H1 (cell line): ENCODE data around the gene SLC47A2. TPM values are rescaled to one million over a fixed set of nuclear protein-coding genes. Genes with fewer than 3 reads are reported as not detected.

ENCODE experiments used
- CTCF ChIA-PET: fragments of 300-600 bp; sonication (Branson Sonifier 250); formaldehyde crosslinking; loops from one replicate; lab custom pipeline; 2021; ENCODE audit not compliant: partially characterized antibody; lab: Charles Lee
- POLR2A ChIA-PET: fragments of 300-600 bp; sonication (Branson Sonifier 250); formaldehyde crosslinking; loops from one replicate; lab custom pipeline; 2021; ENCODE audit warnings: inconsistent platforms; ENCODE audit not compliant: partially characterized antibody; lab: Charles Lee
- DNase-seq, 2 experiments: peaks; one replicate each; pipeline versions ENCODE4 v3.0.0 to v3.0.0-alpha.2; 2010 to 2022; ENCODE audit warnings: low spot score in 2 of 2, low read depth in 1 of 2, mixed read lengths in 1 of 2
- FAIRE-seq: peaks from 2 replicates; lab custom pipeline; 2011; peaks lifted over from hg19 to GRCh38; lab: Jason Lieb, UNC
- H2AFZ ChIP-seq: 2 replicates; pipeline ENCODE4 v1.8.1; 2012; ENCODE audit warnings: low read length, inconsistent platforms
- H2AK5ac ChIP-seq: 2 replicates; pipeline ENCODE4 v1.6.1; 2013; ENCODE audit warnings: low read depth, low read length
- H2BK120ac ChIP-seq: replicated peaks from 2 replicates; pipeline ENCODE3; 2013; ENCODE audit warnings: low read depth, low read length, inconsistent platforms
- H2BK12ac ChIP-seq: 2 replicates; pipeline ENCODE4 v1.6.1; 2013; ENCODE audit warnings: low read depth, low read length
- H2BK15ac ChIP-seq: 2 replicates; pipeline ENCODE4 v1.6.1; 2013; ENCODE audit warnings: low read length
- H2BK20ac ChIP-seq: 2 replicates; pipeline ENCODE4 v1.6.1; 2013; ENCODE audit warnings: low read length
- H2BK5ac ChIP-seq: 2 replicates; pipeline ENCODE4 v1.6.1; 2013; ENCODE audit warnings: low read depth, low read length
- H3K14ac ChIP-seq: 2 replicates; pipeline ENCODE4 v1.6.1; 2013; ENCODE audit warnings: inconsistent platforms; ENCODE audit not compliant: insufficient read length
- H3K18ac ChIP-seq: 2 replicates; pipeline ENCODE4 v1.6.1; 2013; ENCODE audit warnings: low read length; ENCODE audit errors: extremely low read depth
- H3K23ac ChIP-seq: 2 replicates; pipeline ENCODE4 v1.6.1; 2013; ENCODE audit warnings: inconsistent platforms; ENCODE audit not compliant: insufficient read length
- H3K23me2 ChIP-seq: 2 replicates; pipeline ENCODE4 v1.6.1; 2013; ENCODE audit warnings: low read depth, low read length
- H3K27ac ChIP-seq: 2 replicates; pipeline ENCODE4 v1.6.1; 2011; ENCODE audit warnings: low read depth, low read length, inconsistent platforms
- H3K27me3 ChIP-seq, 4 experiments: replicated peaks in 1 of 4; 1 replicate in 1 of 4; 2 replicates in 3 of 4; pipeline versions ENCODE4 v1.6.1 to v1.8.1; 2011 to 2013; ENCODE audit warnings: low read length in 3 of 4, mild to moderate bottlenecking in 3 of 4, inconsistent platforms in 2 of 4, mixed read lengths in 2 of 4, moderate library complexity in 1 of 4; ENCODE audit not compliant: control insufficient read depth in 3 of 4, insufficient read depth in 3 of 4; ENCODE audit errors: extremely low read depth in 1 of 4
- H3K36me3 ChIP-seq, 4 experiments: 2 replicates each; pipeline versions ENCODE4 v1.6.1 to v1.8.1; 2011 to 2013; ENCODE audit warnings: mild to moderate bottlenecking in 4 of 4, low read length in 3 of 4, moderate library complexity in 2 of 4, control low read depth in 1 of 4, inconsistent platforms in 1 of 4; ENCODE audit not compliant: insufficient read depth in 4 of 4, control insufficient read depth in 2 of 4
- H3K4ac ChIP-seq: replicated peaks from 2 replicates; pipeline ENCODE3; 2013; ENCODE audit warnings: low read length, low read depth, mixed read lengths, inconsistent platforms; ENCODE audit not compliant: insufficient read length
- H3K4me1 ChIP-seq, 4 experiments: replicated peaks in 1 of 4; 1 replicate in 1 of 4; 2 replicates in 3 of 4; pipeline versions ENCODE4 v1.6.1 to v1.8.1; 2011 to 2013; ENCODE audit warnings: low read length in 3 of 4, inconsistent platforms in 2 of 4, mixed read lengths in 1 of 4; ENCODE audit not compliant: insufficient read depth in 4 of 4, control insufficient read depth in 3 of 4
- H3K4me2 ChIP-seq, 2 experiments: 2 replicates each; pipeline versions ENCODE4 v1.6.1 to v1.8.1; 2011 to 2013; ENCODE audit warnings: low read depth in 2 of 2, low read length in 2 of 2, control low read depth in 1 of 2, inconsistent platforms in 1 of 2, mild to moderate bottlenecking in 1 of 2; ENCODE audit not compliant: insufficient read depth in 1 of 2
- H3K4me3 ChIP-seq, 4 experiments: fragments of 200-600, 300-600 bp in 1 of 4; sonication (generic), shearing (Covaris generic), sonication (Bioruptor Twin) in 1 of 4; 2 replicates each; pipeline versions ENCODE4 v1.5.1 to v1.8.1; 2011 to 2016; ENCODE audit warnings: low read length in 4 of 4, low read depth in 3 of 4, control low read depth in 2 of 4, inconsistent platforms in 2 of 4, mild to moderate bottlenecking in 2 of 4, mixed read lengths in 1 of 4, moderate library complexity in 1 of 4; ENCODE audit not compliant: insufficient read depth in 2 of 4; ENCODE audit errors: extremely low read depth in 1 of 4
- H3K56ac ChIP-seq: replicated peaks from 2 replicates; pipeline ENCODE3; 2013; ENCODE audit warnings: low read depth, mild to moderate bottlenecking, mixed read lengths, low read length, inconsistent platforms; ENCODE audit not compliant: insufficient read length
- H3K79me1 ChIP-seq: 2 replicates; pipeline ENCODE4 v1.6.1; 2013; ENCODE audit warnings: low read depth, low read length, control low read depth
- H3K79me2 ChIP-seq, 2 experiments: 2 replicates each; pipeline versions ENCODE4 v1.6.1 to v1.8.1; 2012 to 2013; ENCODE audit warnings: low read length in 2 of 2, mild to moderate bottlenecking in 2 of 2, inconsistent platforms in 1 of 2; ENCODE audit not compliant: insufficient read depth in 2 of 2, control insufficient read depth in 1 of 2
- H3K9ac ChIP-seq, 4 experiments: replicated peaks in 1 of 4; 1 replicate in 1 of 4; 2 replicates in 3 of 4; pipeline versions ENCODE4 v1.6.1 to v1.8.1; 2011 to 2013; ENCODE audit warnings: low read depth in 3 of 4, low read length in 3 of 4, control low read depth in 2 of 4, mild to moderate bottlenecking in 2 of 4, moderate library complexity in 2 of 4, inconsistent platforms in 1 of 4; ENCODE audit errors: extremely low read depth in 1 of 4
- H3K9me3 ChIP-seq, 2 experiments: 2 replicates each; pipeline versions ENCODE4 v1.6.1 to v1.8.1; 2012 to 2013; ENCODE audit warnings: mild to moderate bottlenecking in 2 of 2, moderate library complexity in 2 of 2, control low read depth in 1 of 2, inconsistent platforms in 1 of 2, low read depth in 1 of 2, low read length in 1 of 2, mixed read lengths in 1 of 2; ENCODE audit not compliant: insufficient read depth in 2 of 2
- H4K20me1 ChIP-seq, 2 experiments: replicated peaks in 1 of 2; 2 replicates each; pipeline versions ENCODE3 to v1.8.1; 2011 to 2013; ENCODE audit warnings: inconsistent platforms in 2 of 2, low read length in 2 of 2, mild to moderate bottlenecking in 1 of 2; ENCODE audit not compliant: insufficient read depth in 2 of 2, control insufficient read depth in 1 of 2
- H4K5ac ChIP-seq: 2 replicates; pipeline ENCODE4 v1.6.1; 2013; ENCODE audit warnings: low read length, low read depth, mixed read lengths, inconsistent platforms; ENCODE audit not compliant: insufficient read length
- H4K8ac ChIP-seq: 2 replicates; pipeline ENCODE4 v1.8.0; 2013; ENCODE audit warnings: mild to moderate bottlenecking, moderate library complexity, low read length, inconsistent platforms; ENCODE audit not compliant: insufficient read depth; ENCODE audit errors: extremely low read depth
- H4K91ac ChIP-seq: replicated peaks from 2 replicates; pipeline ENCODE3; 2013; ENCODE audit warnings: low read length, mixed read lengths, inconsistent platforms; ENCODE audit not compliant: insufficient read length
- ASH2L ChIP-seq: fragments of 200-600, 300-600 bp; sonication (generic); IDR thresholded peaks from one replicate; pipeline ENCODE4 v1.7.1; 2017; ENCODE audit warnings: low read length
- CEBPB ChIP-seq: IDR thresholded peaks from 2 replicates; pipeline ENCODE4 v1.6.1; 2012; ENCODE audit warnings: low read depth, low read length
- CHD1 ChIP-seq: IDR thresholded peaks from 2 replicates; pipeline ENCODE4 v1.6.1; 2012; ENCODE audit warnings: low read depth, low read length, improper control_type of control experiment
- CREB1 ChIP-seq: IDR thresholded peaks from 2 replicates; pipeline ENCODE4 v1.6.1; 2012; ENCODE audit warnings: inconsistent platforms
- EGR1 ChIP-seq: IDR thresholded peaks from 2 replicates; pipeline ENCODE4 v1.6.1; 2011; ENCODE audit warnings: low read depth, low read length, borderline replicate concordance
- EP300 ChIP-seq, 2 experiments: IDR thresholded peaks; 1 replicate in 1 of 2; 2 replicates in 1 of 2; pipeline ENCODE4 v1.6.1; 2011 to 2012; ENCODE audit warnings: low read depth in 2 of 2, low read length in 2 of 2, mild to moderate bottlenecking in 2 of 2, borderline replicate concordance in 1 of 2, inconsistent platforms in 1 of 2, moderate library complexity in 1 of 2
- KDM5A ChIP-seq: fragments of 200-600 bp; IDR thresholded peaks from 2 replicates; pipeline ENCODE4 v1.7.1; 2012; ENCODE audit warnings: mild to moderate bottlenecking, low read length, inconsistent platforms, mixed read lengths
- POU5F1 ChIP-seq: IDR thresholded peaks from 2 replicates; pipeline ENCODE4 v1.6.1; 2011; ENCODE audit warnings: low read depth, mild to moderate bottlenecking, low read length, moderate library complexity
- RAD21 ChIP-seq, 2 experiments: IDR thresholded peaks in 1 of 2; conservative IDR thresholded peaks in 1 of 2; 2 replicates each; pipeline ENCODE4 v1.6.1; 2011; ENCODE audit warnings: low read depth in 2 of 2, low read length in 2 of 2, improper control_type of control experiment in 1 of 2, inconsistent platforms in 1 of 2, mild to moderate bottlenecking in 1 of 2, moderate library complexity in 1 of 2
- SP1 ChIP-seq: IDR thresholded peaks from 2 replicates; pipeline ENCODE4 v1.6.1; 2011; ENCODE audit warnings: low read depth, low read length
- TEAD4 ChIP-seq: IDR thresholded peaks from 2 replicates; pipeline ENCODE4 v1.6.1; 2012; ENCODE audit warnings: low read depth, low read length, inconsistent platforms, mixed read lengths
- WGBS, 2 experiments: shearing (Covaris generic) in 1 of 2; methylation state at CpG; one replicate each; pipeline versions ENCODE4 v1.1.6 to v1.1.7; 2013 to 2015; ENCODE audit warnings: low lambda C conversion rate in 2 of 2, mixed read lengths in 2 of 2, inconsistent platforms in 1 of 2, low coverage in 1 of 2, missing lambda C conversion rate in 1 of 2; ENCODE audit not compliant: insufficient replicate concordance in 2 of 2, insufficient coverage in 1 of 2, insufficient read length in 1 of 2; ENCODE audit errors: extremely low coverage in 1 of 2, missing lambda C conversion rate in 1 of 2; 5-methylcytosine and 5-hydroxymethylcytosine counted together
- polyA plus RNA-seq, 7 experiments: library from polyadenylated mRNA; depleted of rRNA in 3 of 7; stranded (reverse) in 5 of 7; unstranded in 2 of 7; fragments of >200 nt in 5 of 7; fragments of 200-250 nt in 2 of 7; gene quantifications; 1 replicate in 5 of 7; 2 replicates in 1 of 7; 4 replicates in 1 of 7; pipeline versions ENCODE4 v1.2.1 to v1.2.3, GENCODE V29; 2011 to 2013; ENCODE audit warnings: missing spikeins in 2 of 7, mixed read lengths in 2 of 7
- total RNA-seq: library from RNA; stranded (reverse); fragmentation: NEBNext Ultra II Directional; extraction: Animal tissue kit (Norgen Biotek cat#: 25700); gene quantifications from 2 replicates; pipeline ENCODE4 v1.2.1, GENCODE V29; 2021
- TF ChIP-seq, protein P1 (sequence below): IDR thresholded peaks from 2 replicates; pipeline ENCODE4 v1.6.1; 2012; ENCODE audit warnings: low read length, inconsistent platforms

The SLC47A2 gene
- total and polyA plus RNA-seq, 2 of the 8 experiments (the other 6 are each of a cell fraction or from before 2014, with no cell fraction given): not detected

GRCh38 chr17:19755821-19756510 lies 39.6 kb upstream of the SLC47A2 start:
- no peak overlapping the region for H3K14ac ChIP-seq
- no peak overlapping the region for H2AK5ac ChIP-seq
- ChIA-PET CTCF (interaction anchor here (0.7 to 2.2 kb wide), 9 partner anchors 11 to 393 kb away, joined by 3 to 12 read pairs (median 4); partner anchors contain the start of gene B9D1), POLR2A (no interaction called here)
- H3K18ac ChIP-seq: no peak overlapping the region
- no peaks in the 10 kb centered on the region for H4K20me1 ChIP-seq
- DNase-seq (no peak), FAIRE-seq (no peak)
- H2BK15ac ChIP-seq: no peak overlapping the region
- H4K91ac ChIP-seq: no peak overlapping the region
- H3K4me2 ChIP-seq: no peak overlapping the region
- no peaks in the 10 kb centered on the region for H3K79me1 ChIP-seq
- no peak overlapping the region for H2BK120ac ChIP-seq
- H2BK5ac ChIP-seq: 0 out of 2 replicates have a peak overlapping the region, but pooled peaks have one; percentile 16
- H3K56ac ChIP-seq: no peak overlapping the region
- 91% methylated on average over 11 of the region's 11 CpGs; no CpG with 5 or more reads in 1 of the 2 experiments for WGBS, 2 experiments
- H3K9me3 ChIP-seq: no peaks in the 10 kb centered on the region; a peak in 1 of 4 replicates
- H3K23ac ChIP-seq: no peak overlapping the region
- no peak overlapping the region for H3K27ac ChIP-seq
- no peak overlapping the region for H3K4ac ChIP-seq
- H3K9ac ChIP-seq: no peak overlapping the region
- H3K4me3 ChIP-seq: no peak overlapping the region
- H4K8ac ChIP-seq: no peak overlapping the region
- no peaks in the 10 kb centered on the region for H3K36me3 ChIP-seq
- no peaks in the 10 kb centered on the region for H3K27me3 ChIP-seq
- H4K5ac ChIP-seq: no peak overlapping the region
- H2BK20ac ChIP-seq: no peak overlapping the region
- H2AFZ ChIP-seq: no peak overlapping the region
- no peaks in the 10 kb centered on the region for H3K79me2 ChIP-seq
- H3K4me1 ChIP-seq: no peaks in the 10 kb centered on the region; a peak in 1 of 7 replicates
- no peak overlapping the region for H2BK12ac ChIP-seq
- H3K23me2 ChIP-seq: no peaks in the 10 kb centered on the region
- TF ChIP-seq, protein P1, sequence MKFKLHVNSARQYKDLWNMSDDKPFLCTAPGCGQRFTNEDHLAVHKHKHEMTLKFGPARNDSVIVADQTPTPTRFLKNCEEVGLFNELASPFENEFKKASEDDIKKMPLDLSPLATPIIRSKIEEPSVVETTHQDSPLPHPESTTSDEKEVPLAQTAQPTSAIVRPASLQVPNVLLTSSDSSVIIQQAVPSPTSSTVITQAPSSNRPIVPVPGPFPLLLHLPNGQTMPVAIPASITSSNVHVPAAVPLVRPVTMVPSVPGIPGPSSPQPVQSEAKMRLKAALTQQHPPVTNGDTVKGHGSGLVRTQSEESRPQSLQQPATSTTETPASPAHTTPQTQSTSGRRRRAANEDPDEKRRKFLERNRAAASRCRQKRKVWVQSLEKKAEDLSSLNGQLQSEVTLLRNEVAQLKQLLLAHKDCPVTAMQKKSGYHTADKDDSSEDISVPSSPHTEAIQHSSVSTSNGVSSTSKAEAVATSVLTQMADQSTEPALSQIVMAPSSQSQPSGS: no peak
- no peak for TF ChIP-seq CHD1
- TF ChIP-seq CEBPB: no peak
- no peak for TF ChIP-seq EGR1
- TF ChIP-seq RAD21 (IDR thresholded peaks at IDR 0.05 in 1 of 2, conservative IDR thresholded peaks at IDR 0.05 in 1 of 2; ENCODE audit: low read depth in 2 of 2, low read length in 2 of 2): no peak
- TF ChIP-seq ASH2L: no peak
- no peak for TF ChIP-seq CREB1
- TF ChIP-seq SP1: no peak
- no peak for TF ChIP-seq EP300 (IDR thresholded peaks at IDR 0.05; ENCODE audit: borderline replicate concordance in 1 of 2, low read depth in 2 of 2, low read length in 2 of 2)
- TF ChIP-seq KDM5A: no peak
- no peak for TF ChIP-seq POU5F1
- TF ChIP-seq TEAD4: no peak
